Measurements from ENCODE around the gene POU2AF3.

Gene POU2AF3

DNA sequence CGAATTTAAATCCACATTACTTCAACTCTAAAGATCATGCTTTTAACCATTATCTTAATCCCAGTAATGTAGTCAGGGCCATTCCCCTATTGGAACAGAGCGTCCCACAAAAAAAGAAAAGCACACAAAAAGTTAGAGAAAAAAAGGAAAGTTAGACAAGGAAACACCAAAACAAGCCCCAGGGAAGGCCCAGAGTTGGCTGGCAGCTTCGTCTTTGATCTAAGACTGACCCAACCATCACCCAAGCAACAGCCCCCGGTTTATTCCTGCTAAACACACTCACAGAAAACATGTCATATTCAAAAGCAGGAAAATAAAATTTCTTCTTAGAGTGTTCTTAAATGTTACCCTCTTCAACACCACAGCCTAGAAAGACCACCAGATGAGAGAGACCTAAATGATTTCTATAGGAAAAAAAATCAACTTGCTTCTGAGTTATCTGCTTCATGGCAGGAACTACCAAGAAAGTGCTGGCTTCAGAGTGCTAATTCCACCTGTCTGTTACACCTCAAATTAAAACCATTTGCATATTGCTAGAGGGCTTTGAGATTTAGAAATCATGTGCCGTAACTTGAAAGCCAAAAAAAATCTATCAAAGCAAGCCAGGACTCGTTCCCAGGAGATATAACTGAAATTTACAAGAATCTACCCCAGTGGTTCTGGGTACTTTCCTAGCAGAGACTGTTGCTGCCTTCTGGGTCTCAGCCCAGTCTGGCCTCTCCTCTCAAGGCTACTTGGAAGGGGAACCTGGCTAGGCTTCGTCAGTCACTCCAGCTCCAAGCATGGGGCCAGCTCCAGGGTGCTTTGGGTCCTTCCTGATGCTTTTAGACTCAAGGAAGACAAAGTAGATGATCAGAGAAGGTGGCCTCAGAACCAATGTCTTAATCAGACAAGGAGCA, 31.2 kb downstream of the POU2AF3 start:
- no peak for DNase-seq

GRCh38 chr11:111330234-111330893, 32.0 kb downstream of the POU2AF3 start:
- DNase-seq: no peak

GRCh38 chr11:111331711-111332479, 33.5 kb downstream of the POU2AF3 start:
- DNase-seq: no peak

- DNase-seq: no peak
Measured at GRCh38 chr11:111334532-111335502, 36.5 kb downstream of the POU2AF3 start.

DNA sequence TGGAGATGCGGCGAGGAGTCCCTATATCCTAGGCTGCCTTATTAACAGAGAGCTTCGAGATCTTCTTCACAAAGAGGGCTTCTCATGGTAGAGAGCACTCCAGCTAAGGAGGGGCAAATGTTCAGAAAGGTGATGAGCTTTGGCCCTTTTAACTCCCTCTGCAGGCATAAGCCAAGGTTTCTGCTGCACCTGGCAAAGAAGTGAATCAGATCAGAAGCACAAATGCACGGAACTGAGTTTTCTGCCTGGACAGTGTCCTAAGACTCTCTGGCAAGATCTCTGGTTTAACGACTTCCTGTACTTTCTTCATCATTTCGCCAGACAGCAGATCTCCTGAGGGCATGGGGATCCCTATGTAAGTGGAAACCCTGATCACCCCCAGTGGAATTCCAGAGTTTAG, 37.2 kb downstream of the POU2AF3 start:
- DNase-seq: no peak

- no peak for DNase-seq
Measured at GRCh38 chr11:111336062-111336461, 37.7 kb downstream of the POU2AF3 start.

GRCh38 chr11:111336582-111337256, 38.4 kb downstream of the POU2AF3 start:
- DNase-seq: no peak

GRCh38 chr11:111339758-111340388, 41.5 kb downstream of the POU2AF3 start:
- no peak for DNase-seq

GRCh38 chr11:111342329-111342728, 44.0 kb downstream of the POU2AF3 start:
- DNase-seq: no peak

DNA sequence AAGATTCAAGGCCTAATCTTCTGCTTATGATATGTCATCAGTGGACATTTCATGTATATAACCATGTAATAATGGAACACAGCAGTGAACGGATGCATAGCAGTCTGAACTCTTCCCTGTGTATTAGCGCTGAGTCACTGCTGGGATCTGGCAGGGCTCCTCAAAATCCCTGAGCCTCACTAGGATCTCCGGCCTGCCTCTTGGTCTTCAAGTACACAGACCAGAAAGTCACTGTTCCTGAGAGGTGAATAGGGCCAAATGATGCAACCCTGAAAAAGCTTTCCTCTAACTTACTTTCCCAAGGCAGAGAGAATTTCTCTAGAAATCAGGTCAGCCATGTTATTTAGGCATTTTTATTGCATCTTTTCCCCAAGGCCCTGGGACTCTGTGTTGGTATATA, 45.7 kb downstream of the POU2AF3 start:
- no peak for DNase-seq

DNA sequence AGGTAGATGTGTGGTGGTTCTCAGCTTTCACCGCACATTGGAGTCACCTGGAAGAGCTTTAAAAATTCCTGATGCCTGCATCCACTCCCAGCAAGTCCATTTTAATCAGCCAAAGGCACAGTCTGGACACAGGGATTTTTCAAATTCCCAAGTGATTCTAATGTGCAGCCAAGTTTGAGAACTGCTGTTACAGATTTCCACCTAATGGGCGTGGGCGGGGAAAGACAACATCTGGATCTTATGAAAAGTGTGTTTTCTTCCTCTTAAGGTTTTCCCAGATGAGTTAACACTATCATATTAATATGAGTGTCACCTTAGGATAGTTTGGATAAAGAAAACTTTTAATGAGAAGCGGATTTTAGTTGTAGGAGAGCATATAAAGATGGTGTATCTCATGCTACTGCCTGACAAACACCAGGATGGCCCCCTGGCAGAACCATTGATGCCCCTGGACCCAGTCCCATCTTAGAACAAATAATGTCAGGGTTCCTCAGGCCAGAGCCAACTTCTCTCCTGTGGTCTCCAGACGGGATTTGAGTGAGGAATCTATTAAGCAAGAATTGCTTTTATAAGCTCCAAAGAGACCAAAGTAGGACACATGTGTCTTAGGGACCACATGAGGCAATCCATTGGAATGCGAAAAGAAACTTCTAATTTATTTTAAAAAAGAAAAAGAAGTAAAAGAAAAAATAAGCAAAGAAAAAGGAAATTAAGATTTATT, 48.8 kb downstream of the POU2AF3 start:
- no peak for DNase-seq

DNA sequence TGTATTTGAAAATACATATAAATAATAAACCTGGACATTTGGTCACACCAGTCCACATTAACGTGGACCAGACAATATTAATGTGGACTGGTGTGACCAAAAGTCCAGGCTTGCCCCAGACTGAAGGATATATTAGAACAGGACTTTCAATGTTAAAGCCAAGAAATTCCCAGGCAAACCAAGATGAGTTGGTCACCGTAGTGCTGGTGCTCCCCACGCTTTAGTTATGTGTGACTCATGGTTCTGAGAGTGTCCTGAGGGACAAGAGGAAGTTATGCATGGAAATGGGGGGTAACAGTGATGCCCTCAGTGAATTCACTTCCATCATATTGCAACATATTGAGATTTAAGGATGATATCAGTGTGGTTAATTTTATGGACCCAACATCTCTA, 49.4 kb downstream of the POU2AF3 start:
- DNase-seq: no peak

DNA sequence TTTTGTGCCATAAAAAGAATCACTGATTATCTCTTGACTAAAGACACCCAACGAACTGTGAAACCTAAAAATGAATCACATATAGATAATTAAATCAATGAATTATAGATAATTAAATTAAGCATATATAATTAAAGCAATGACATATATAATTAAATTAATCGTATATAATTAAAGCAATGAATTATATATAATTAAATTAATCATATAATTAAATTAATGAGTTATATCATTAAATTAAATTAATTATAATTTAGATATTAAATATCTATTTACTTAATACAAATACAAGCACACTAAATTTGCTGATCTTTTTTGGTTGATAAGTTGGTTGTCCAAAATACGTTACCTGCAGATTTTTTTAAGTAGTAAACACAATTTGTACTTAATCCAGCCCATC, 49.8 kb downstream of the POU2AF3 start:
- DNase-seq: no peak

DNA sequence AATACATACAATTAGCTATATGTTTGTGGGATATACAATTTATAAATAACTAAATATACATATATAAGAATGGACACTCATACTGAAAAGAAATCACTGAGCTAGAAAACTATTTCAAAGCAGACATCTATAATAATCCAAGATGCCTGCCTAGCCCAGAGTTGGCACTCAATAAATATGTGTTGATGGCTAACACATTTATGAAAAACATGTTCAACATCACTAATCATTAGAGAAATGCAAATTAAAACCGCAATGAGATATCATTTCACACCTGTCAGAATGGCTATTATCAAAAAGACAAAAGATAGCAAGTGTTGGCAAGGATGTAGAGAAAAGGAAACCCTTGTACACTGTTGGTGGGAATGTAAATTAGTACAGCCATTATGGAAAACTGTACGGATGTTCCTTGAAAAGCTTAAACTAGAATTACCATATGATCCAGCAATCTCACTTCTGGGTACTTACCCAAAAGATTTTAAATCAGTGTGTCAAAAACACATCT, 50.9 kb downstream of the POU2AF3 start:
- DNase-seq: no peak

DNA sequence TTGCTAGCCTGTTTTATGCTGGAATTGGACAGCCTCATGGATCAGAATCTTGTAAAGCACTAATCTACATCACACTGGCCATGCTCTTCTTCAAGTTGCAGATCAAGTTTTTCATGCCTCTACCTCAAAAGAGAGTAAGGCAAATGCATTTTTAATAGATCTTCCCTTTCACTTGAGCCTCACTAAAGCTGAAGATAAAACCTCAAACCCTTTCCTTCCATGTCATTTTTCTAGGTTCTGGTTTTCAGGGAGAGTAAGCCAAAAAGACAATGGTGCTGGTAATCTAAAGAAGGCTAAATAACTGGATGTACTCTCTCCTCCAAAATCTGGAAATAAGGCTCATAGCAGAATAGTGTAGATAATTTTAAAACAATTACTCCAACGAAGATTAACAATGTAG, 52.5 kb downstream of the POU2AF3 start:
- DNase-seq: no peak

GRCh38 chr11:111351374-111352055, 53.2 kb downstream of the POU2AF3 start:
- no peak for DNase-seq

DNA sequence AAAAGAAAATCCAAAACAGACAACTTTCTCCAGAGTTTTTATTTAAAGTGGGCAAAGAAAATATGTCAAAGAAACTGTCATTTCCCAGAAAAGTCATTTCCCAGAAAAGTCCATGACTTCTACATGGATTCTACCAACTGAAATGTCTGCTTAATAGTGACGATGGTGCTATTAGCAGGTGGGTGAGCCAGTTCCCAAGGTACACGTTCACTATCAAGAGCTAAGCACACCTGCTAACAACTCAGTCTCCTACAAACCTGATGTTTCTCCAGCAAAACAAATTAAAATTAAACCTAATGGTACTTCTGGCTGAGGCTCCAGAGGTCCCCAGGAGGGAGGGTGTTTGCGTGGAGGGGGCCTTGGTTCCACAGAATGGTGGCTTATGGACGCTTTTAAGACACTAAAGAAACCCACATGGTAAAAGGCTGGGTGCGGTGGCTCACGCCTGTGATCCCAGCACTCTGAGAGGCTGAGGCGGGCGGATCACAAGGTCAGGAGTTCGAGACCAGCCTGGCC, 53.9 kb downstream of the POU2AF3 start:
- no peak for DNase-seq

- DNase-seq: no peak
Measured at GRCh38 chr11:111352935-111353710, 54.8 kb downstream of the POU2AF3 start.

All from activated CD4-positive, alpha-beta T cell treated with anti-CD3 and anti-CD28 coated beads, Interleukin-2, Interleukin-6, amounts not matched to agents 100 ng/mL and 50 ng/mL, durations not matched to agents 16 hours and 8 hours (primary cell).